HG03139 (cell line): ENCODE data around the gene MYO19.
"Not testable (repeated sequence)": the region's sequence is repeated elsewhere in the genome, so short reads cannot be mapped to it uniquely, and the experiment has no call there.

Experiments used
- ATAC-seq: cut with Tn5 transposase; IDR thresholded peaks from one replicate; pipeline ENCODE4 v1.9.1; 2021; ENCODE audit not compliant: unreplicated experiment

Gene MYO19

DNA sequence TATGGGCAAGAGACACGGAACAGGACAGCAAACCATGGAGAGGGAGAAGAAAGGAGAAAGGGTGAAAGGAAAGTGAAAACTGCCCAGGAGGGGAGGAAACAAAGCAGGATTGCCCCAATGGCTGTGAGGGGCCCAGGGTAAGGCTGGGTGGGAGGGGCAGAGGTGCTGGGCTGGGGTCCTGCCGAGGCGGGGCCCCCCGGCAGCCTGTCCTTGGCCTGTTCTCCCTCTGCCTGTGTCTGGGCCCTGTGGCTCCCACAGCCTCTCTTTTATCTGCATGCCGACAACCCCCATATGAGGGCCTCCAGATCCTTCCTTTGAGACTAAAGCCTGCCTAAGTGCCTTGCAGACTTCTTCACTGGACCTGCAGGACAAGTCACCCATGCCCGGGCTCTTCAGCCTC lies 32.7 kb downstream of the MYO19 start:
- no peak for ATAC-seq

DNA sequence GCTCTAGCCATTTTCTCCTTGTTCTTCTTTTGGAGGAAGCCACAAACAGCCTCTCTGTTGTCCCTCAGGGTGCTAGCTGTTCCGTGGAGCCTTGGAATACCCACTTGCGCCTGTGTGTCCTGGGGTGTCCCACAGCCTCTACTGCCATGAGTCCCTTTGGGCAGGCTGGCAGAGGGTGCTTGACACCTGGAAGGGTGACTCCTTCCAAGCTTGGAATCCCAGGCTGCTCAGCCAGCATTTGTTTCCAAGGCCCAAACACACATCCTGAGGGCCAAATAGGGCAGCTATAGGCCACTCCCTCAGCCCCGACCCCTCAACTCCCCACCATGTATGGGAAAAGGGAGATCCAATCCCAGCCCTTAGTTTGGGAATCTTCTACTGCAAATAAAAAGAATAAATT lies 33.3 kb downstream of the MYO19 start:
- no peak for ATAC-seq

DNA sequence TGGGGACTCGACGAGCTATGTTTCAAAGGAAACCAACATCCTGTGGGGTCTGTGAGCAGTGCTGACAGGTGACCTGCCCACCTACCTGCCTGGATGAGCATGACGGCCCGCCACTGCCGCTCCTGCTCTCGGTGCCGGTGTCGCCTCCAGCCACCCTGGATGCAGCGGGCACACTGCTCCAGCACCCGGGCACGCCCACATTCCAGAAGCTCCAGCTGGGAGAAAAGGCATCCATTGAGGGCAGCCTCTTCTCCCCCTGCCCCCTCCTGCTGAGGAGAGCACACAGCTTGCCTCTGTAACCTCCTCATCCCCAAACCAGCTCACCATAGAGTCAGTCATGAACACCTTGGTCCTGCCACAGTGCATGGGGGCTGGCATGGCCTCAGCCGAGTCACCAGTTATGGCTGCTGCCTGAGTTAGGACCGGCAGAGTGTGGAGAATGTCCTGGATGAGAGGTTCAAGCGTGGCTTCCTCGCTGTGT lies 33.9 kb downstream of the MYO19 start:
- no peak for ATAC-seq

DNA sequence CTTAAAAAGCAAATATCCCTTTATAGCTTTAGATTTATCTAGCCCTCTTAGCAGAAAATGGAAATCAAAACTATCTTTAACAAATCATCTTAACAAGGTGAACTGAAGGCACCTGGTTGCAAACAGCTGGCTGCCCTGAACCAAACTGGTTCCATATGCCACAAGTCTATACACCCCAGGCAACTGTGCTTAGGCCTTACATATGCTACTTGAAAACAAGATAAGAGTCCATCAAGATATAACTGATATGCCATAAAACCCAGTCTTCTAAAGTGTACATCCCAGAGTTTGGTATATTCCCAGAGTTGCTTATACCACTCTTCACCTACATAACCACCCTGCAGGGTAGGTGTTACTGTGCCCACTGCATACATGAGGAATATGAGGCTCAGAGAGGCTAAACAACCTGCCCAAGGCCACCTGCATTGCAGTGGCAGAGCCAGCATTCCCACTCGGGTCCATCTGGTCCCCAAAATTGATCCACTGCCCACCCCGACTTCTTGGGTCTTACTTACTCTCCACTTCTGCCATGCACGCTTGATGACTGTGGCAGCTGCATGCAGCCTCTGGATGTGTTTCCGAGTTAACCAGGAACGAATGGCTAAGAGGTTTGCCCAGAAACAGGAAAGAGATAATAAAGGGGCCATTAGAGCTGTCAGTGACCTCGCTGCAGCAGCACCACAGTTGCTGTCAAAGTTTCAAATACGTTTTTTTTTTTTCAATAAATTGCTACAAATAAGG lies 35.9 kb downstream of the MYO19 start:
- ATAC-seq: no peak

GRCh38 chr17:36498155-36498554 lies 36.5 kb downstream of the MYO19 start:
- no peak for ATAC-seq

- no peak for ATAC-seq
Measured at GRCh38 chr17:36496018-36496789, 38.5 kb downstream of the MYO19 start.

DNA sequence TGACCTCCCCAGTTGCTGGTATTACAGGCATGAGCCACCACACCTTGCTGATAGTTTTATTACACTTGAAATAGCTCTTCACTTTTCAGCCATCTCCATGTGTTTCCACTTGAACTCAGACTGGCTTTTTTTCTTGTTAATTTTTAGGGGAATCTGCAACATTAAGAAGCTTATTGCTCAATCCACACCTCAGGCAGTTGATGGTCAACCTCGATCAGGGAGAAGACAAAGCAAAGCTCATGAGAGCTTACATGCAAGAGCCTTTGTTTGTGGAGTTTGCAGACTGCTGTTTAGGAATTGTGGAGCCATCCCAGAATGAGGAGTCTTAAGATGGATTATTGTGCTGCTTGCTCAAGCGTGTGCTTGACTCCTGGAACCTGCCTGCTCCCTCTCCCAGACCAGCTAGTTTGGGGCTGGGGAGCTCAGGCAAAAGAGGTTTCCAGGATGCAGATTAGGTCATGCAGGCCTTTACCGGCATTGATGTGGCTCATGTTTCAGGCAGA lies 39.5 kb downstream of the MYO19 start:
- ATAC-seq: no peak

- ATAC-seq: no peak
Measured at GRCh38 chr17:36494674-36495073, 40.0 kb downstream of the MYO19 start.

- no peak for ATAC-seq
Measured at GRCh38 chr17:36493956-36494355, 40.7 kb downstream of the MYO19 start.

DNA sequence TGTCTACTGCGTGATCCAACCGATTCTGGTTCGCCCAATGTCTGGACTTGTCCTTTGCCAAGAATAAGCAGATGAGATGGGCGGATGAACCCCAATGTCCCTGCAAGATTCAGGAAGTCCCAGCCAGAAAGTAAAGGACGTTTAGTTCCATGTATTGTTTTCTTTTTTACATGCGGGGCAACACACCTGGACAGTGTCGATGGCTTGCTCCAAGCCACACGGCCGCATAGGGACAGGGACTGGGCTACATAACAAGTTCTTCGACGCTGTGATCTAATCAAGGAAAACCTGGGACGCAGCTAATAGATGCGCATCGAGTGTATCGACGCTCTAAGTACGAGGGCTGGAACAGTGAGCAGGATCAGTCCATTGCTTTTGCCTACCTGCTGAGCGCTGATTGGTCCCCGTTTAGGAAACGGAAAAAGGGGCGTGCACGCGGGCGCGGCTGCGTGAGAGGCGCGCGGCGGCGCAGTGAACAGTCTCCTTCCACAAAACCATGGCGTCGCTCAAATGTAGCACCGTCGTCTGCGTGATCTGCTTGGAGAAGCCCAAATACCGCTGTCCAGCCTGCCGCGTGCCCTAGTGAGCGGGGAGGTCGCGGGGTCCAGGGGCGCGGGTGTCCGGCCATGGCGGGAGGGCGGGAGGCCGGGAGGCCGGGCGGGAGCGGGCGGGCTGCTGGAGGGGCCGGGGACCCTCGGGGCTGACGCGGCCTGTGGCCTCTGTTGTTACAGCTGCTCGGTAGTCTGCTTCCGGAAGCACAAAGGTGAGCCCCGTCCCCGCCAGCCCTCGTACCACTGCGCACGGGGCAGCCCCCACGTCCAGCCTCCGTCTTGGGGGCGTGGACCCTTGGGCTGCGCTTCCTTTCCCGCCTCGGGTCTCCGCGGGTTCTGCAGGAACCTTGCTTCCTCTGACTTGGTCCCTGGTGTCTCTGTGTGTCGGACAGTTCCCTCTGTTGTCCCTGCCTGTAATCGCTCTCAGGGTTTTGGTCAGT lies 48.2 kb downstream of the MYO19 start, which contains the start of gene ZNHIT3:
TSS of gene ZNHIT3 (plus strand) at position 478 of the 991 bp plus-strand sequence. CDS start at position 497, 19 bp downstream.
- peak; percentile 85 for ATAC-seq

DNA sequence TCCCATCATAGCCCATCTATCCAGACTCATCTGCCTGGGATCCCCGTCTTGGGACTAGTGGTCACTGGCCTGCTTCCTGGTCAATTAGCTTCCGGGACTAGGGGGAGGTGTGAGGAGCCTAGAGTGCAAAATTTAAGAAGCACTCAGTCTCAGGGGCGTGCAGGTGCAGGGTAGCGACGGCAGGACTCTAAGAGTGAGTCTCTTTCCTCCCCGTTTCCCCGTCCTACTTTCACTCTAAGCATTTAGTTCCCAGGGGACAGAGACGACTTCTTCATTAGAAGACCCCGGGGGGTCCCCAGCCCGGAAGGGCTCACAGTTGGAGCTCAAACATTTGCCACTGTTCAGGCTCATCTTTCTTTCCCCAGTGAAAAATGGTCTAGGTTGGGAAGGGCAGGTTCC lies 48.9 kb downstream of the MYO19 start:
- ATAC-seq: no peak

GRCh38 chr17:36485027-36485426 lies 49.6 kb downstream of the MYO19 start:
- no peak for ATAC-seq

DNA sequence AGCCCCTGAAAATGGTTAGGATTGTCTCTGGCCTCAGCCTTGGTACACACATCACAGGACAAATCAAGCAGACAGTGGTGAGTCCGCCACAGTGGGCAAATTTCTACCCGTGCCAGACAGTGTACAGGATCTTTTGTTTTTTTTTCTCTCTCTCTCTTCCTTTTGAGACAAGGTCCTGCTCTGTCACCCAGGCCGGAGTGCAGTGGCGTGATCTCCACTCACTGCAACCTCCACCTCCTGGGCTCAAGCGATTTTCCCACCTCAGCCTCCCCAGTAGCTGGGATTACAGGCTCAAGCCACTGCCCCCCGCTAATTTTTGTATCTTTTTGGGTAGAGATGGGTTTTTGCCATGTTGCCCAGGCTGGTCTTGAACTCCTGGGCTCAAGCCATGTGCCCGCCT lies 50.6 kb downstream of the MYO19 start:
- not testable (repeated sequence) for ATAC-seq

DNA sequence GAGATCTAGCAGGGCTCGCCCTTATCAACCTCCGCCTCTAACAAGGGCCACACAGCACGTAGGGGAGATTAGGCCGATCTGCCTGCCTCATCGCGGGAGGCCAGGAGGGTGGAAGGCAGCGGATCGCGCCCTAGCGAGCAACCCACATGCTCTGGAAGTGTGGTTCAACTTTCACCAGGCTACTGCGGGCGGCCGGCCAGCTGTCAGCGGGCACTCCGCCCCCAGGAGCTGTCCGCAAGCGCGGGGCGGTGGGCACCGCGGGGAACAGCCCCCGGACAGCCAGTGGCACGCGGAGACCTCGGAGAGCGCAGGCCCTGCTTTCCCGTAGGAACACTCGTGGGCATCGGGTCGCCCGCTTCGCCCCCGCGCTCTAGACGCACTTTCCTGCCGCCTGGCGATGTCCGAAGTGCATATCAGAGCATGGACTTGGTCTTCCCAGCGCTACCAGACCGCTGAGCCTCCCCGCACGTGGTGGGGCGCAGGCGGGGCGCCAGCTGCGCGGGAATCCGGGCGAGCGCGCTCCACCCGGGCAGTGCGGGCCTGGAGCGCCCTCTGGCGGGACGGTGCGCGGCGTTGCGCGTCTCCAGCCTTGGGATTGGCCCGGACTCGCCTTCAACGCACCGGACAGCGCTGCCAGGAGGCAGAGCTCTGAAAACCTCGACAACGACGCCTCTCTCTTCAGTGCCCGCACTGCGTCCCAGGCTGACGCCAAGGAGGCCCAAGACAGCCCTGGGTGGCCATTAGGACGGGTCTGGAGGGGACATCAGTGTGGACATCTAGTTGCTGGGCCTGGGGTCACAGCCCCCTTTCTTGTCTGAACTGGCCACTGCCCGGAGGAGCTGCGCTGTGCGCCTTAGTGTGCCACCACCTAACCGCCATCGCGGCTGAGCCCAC lies 51.8 kb downstream of the MYO19 start:
- no peak for ATAC-seq

- ATAC-seq: no peak
Measured at GRCh38 chr17:36481829-36482228, 52.8 kb downstream of the MYO19 start.

DNA sequence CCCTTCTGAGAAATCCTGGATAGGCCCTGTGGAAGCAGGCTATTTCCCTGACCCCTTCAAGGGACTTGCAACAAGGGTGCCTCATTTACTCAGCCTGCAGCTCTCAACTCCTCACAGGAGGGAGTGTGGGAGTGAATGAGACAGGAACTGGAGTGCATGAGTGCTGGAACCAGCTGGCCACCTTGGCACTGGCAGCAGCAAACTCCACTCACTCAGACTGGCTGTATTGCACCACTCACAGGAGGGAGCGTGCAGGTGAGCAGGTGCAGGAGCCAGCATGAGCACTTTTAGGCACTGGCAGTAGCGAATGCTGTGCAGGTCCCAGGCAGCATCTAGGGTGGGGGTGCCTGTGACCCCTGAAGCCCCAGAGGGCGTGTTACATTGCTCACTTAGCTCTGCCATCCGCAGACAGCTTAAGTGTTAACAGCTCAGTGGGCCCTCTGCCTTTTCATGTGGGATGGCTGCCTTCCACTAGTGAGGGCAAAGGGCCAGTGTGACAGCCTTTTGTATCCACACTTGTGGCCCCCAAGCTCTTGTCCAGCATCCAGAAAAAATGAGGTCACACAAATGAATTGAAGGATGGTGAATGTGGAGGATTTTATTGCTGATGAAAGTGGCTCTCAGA lies 59.2 kb downstream of the MYO19 start:
- no peak for ATAC-seq

- no peak for ATAC-seq
Measured at GRCh38 chr17:36474571-36474970, 60.1 kb downstream of the MYO19 start.

DNA sequence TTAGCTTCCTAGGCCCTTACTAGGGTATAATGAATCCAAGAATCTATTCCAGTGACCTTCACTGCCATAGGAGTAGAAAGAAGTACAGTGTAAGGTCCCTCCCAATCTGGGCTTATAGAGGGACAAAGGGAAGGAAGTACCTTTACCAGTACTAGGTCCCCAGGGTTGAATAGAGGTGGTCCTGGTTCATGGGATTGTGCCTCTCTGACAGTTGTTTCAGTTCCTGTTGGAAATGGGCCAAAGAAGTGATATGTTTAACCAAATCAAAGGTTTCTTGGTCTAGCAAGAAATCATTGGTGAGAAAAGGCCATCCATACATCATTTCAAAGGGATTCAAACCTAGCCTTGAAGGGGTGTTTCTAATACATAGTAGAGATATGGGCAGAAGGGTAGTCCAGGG lies 64.2 kb downstream of the MYO19 start:
- no peak for ATAC-seq

DNA sequence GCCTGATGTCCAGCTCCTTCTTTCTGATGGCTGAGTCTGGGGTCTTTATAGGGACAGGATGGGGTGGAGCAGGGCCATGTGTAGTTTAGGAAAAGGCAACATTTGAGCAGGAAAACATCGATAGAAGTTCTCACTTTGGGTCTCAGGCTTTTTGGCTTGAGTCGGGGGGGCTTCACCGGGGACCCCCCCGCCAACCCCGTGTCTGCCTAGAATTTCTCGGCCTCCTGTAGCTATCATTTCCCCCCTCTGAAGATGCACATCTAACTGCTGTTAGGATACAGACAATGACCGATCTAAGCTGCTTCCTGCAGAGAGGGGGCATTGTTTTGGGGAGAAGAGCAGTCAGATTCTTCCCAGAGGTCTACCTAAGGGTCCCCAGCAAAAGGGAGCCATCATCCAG lies 64.9 kb downstream of the MYO19 start:
- ATAC-seq: no peak
